Measurements from ENCODE around the gene LINC00305. TPM values are rescaled to one million over a fixed set of nuclear protein-coding genes. Genes with fewer than 3 reads are reported as not detected.

LINC00305 gene
- polyA plus RNA-seq, 1 experiment = not detected

DNA sequence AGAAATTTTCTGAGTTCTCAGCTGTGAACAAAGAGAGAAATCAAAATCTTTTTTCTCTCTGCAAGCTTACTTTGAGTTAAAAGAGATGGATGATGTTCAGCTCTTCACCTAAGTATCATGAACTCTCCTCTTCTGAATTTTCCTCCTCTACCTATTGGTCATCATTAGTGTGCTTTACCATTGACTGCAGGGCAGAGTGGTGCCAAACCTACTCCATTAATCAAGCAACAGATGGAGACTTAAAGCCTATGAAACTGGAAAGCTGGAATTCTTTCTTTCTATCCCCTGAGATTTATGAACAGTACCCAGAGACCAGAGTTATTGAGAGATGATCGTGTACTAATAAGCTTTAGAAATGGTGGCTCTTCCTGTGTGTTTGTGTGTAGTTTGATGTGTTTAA, 31.3 kb upstream of the LINC00305 start:
- no peaks in the 10 kb centered on the region for H3K36me3 ChIP-seq (ENCODE audit: control insufficient read depth, insufficient read depth, low read length)
- TF ChIP-seq, protein P1, sequence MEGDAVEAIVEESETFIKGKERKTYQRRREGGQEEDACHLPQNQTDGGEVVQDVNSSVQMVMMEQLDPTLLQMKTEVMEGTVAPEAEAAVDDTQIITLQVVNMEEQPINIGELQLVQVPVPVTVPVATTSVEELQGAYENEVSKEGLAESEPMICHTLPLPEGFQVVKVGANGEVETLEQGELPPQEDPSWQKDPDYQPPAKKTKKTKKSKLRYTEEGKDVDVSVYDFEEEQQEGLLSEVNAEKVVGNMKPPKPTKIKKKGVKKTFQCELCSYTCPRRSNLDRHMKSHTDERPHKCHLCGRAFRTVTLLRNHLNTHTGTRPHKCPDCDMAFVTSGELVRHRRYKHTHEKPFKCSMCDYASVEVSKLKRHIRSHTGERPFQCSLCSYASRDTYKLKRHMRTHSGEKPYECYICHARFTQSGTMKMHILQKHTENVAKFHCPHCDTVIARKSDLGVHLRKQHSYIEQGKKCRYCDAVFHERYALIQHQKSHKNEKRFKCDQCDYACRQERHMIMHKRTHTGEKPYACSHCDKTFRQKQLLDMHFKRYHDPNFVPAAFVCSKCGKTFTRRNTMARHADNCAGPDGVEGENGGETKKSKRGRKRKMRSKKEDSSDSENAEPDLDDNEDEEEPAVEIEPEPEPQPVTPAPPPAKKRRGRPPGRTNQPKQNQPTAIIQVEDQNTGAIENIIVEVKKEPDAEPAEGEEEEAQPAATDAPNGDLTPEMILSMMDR (IDR thresholded peaks at IDR 0.05; ENCODE audit: insufficient read depth, low read depth, low read length) = no peak
- CTCF ChIA-PET = interaction anchor here (1.2 kb wide), 1 partner anchor 11 kb away, joined by 4 read pairs; no protein-coding TSS in a partner anchor
- H3K27me3 ChIP-seq (ENCODE audit: control insufficient read depth, insufficient read depth, low read length) = no peaks in the 10 kb centered on the region
- no peak for DNase-seq (ENCODE audit: low read depth)
- POLR2A ChIA-PET = no interaction called here
- H3K4me3 ChIP-seq (ENCODE audit: low read depth, low read length) = no peak overlapping the region

DNA sequence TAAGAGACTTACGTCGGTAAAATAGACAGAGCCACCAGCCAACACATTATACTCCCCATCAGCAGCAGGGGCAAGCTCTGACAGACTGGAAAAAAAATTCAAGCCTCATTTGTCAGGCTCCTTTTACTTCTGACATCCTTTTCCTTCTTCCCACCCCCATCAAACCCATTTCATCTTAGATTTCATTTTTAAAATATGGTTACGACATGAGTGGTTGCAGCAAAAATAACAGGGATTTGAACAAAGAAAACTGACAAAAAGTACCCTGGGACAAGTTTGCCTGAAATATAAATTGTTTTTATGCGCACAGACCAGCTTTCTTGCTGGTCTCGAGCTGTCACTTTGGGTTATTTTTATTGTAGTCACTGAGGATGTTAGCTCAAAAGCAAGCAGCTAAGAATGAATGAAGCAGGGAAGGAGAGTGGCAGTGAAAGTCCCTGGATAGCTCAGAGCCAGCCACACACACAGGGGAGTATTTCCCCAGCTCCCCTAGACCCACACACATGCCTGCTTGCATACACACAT, 30.7 kb upstream of the LINC00305 start:
- no peak for DNase-seq (ENCODE audit: low read depth)
- H3K4me3 ChIP-seq (ENCODE audit: low read depth, low read length) = no peak overlapping the region
- no peaks in the 10 kb centered on the region for H3K27me3 ChIP-seq (ENCODE audit: control insufficient read depth, insufficient read depth, low read length)
- CTCF ChIA-PET = interaction anchor here (1.2 kb wide), 1 partner anchor 11 kb away, joined by 4 read pairs; no protein-coding TSS in a partner anchor
- POLR2A ChIA-PET = no interaction called here
- H3K36me3 ChIP-seq (ENCODE audit: control insufficient read depth, insufficient read depth, low read length) = no peaks in the 10 kb centered on the region
- TF ChIP-seq, protein P1 (IDR thresholded peaks at IDR 0.05; ENCODE audit: insufficient read depth, low read depth, low read length) = no peak

DNA sequence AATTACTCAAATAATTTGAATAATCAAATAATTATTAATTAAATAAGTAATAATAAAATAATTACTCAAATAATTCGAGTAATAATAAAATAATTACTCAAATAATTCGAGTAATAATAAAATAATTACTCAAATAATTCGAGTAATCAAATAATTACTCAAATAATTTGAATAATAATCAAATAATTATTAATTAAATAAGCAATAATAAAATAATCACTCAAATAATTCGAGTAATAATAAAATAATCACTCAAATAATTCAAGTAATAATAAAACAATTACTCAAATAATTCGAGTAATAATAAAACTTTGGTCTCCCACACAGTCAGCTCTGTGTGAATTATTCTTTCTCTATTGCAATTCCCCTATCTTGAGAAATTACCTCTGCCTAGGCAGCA, 30.0 kb upstream of the LINC00305 start:
- POLR2A ChIA-PET = no interaction called here
- no peak overlapping the region for H3K4me3 ChIP-seq (ENCODE audit: low read depth, low read length)
- no peaks in the 10 kb centered on the region for H3K27me3 ChIP-seq (ENCODE audit: control insufficient read depth, insufficient read depth, low read length)
- no peak for DNase-seq (ENCODE audit: low read depth)
- no peaks in the 10 kb centered on the region for H3K36me3 ChIP-seq (ENCODE audit: control insufficient read depth, insufficient read depth, low read length)
- TF ChIP-seq, protein P1 (IDR thresholded peaks at IDR 0.05; ENCODE audit: insufficient read depth, low read depth, low read length) = no peak
- CTCF ChIA-PET = interaction anchor here (1.2 kb wide), 1 partner anchor 10 kb away, joined by 4 read pairs; no protein-coding TSS in a partner anchor

DNA sequence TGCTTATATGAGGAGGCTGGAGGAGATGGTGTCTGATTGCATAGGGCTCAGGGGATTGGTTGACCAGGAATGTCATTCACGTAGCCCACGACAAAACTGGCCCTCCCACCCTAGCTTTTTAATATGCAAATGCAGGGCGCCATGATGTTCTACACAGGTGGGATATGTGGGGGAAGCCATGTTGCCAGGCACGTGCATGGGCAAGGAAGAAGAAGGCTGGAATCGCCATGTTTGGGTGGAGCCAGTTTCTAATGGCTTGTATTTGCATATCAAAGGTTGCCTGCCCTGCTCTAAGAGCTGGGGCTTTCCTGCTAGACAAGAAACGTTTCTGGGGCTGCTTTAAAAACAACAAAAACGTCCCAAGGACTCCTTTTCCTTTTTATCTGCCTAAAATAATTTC, 26.5 kb upstream of the LINC00305 start:
- TF ChIP-seq, protein P1 (IDR thresholded peaks at IDR 0.05; ENCODE audit: insufficient read depth, low read depth, low read length) = no peak
- Histone ChIP-seq H3K27me3 (ENCODE audit: control insufficient read depth, insufficient read depth, low read length) (no peaks in the 10 kb centered on the region), H3K36me3 (ENCODE audit: control insufficient read depth, insufficient read depth, low read length) (no peaks in the 10 kb centered on the region), H3K4me3 (ENCODE audit: low read depth, low read length) (no peak overlapping the region)
- ChIA-PET POLR2A (no interaction called here), CTCF (no interaction called here)
- DNase-seq (ENCODE audit: low read depth) = no peak

DNA sequence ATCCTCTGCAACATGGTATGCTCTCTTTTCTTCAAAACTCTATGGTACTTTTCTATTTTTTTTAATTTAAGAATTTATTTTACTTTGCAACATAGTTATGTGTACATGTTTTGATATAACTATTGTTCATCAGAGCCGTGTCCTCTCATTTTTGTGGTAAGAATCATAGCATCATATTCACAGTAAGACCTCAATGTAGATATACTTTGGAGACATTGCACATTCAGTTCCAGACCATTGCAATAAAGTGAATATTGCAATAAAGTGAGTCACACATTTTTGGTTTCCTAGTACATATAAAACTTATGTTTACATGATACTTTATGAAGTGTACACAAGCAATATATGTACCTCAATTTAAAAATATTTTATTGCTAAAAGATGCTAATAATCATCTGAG, 22.7 kb upstream of the LINC00305 start:
- TF ChIP-seq, protein P1 (IDR thresholded peaks at IDR 0.05; ENCODE audit: insufficient read depth, low read depth, low read length) = no peak
- Histone ChIP-seq H3K4me3 (ENCODE audit: low read depth, low read length) (no peak overlapping the region), H3K36me3 (ENCODE audit: control insufficient read depth, insufficient read depth, low read length) (no peaks in the 10 kb centered on the region), H3K27me3 (ENCODE audit: control insufficient read depth, insufficient read depth, low read length) (no peaks in the 10 kb centered on the region)
- no peak for DNase-seq (ENCODE audit: low read depth)
- CTCF ChIA-PET = no interaction called here
- POLR2A ChIA-PET = no interaction called here

Measured in BJ (cell line).